Activated CD8-positive, alpha-beta memory T cell treated with anti-CD3 and anti-CD28 coated beads, Interleukin-2, amount 50 U/mL, for 48 hours (primary cell): ENCODE measurements around the gene RNF213.
"Not testable (repeated sequence)": the region's sequence is repeated elsewhere in the genome, so short reads cannot be mapped to it uniquely, and the experiment has no call there.

Experiments
- DNase-seq: peaks from one replicate; pipeline ENCODE4 v3.0.0-alpha.2; 2020

Gene RNF213

GRCh38 chr17:80225230-80225629 is 35.4 kb upstream of the RNF213 start:
- no peak for DNase-seq

GRCh38 chr17:80227156-80227555 is 33.5 kb upstream of the RNF213 start:
- DNase-seq, result no peak

- no peak for DNase-seq
Measured at GRCh38 chr17:80227666-80228065, 33.0 kb upstream of the RNF213 start.

- DNase-seq, result no peak
Measured at GRCh38 chr17:80228477-80228876, 32.2 kb upstream of the RNF213 start.

- DNase-seq, result no peak
Measured at GRCh38 chr17:80229011-80229410, 31.6 kb upstream of the RNF213 start.

GRCh38 chr17:80232438-80232837 is 28.2 kb upstream of the RNF213 start:
- DNase-seq, result no peak

- no peak for DNase-seq
Measured at GRCh38 chr17:80233202-80233601, 27.4 kb upstream of the RNF213 start.

- no peak for DNase-seq
Measured at GRCh38 chr17:80236911-80237310, 23.7 kb upstream of the RNF213 start.

GRCh38 chr17:80237386-80237785 is 23.3 kb upstream of the RNF213 start:
- DNase-seq, result no peak

GRCh38 chr17:80242505-80242904 is 18.1 kb upstream of the RNF213 start:
- DNase-seq, result no peak

GRCh38 chr17:80243526-80244433 is 16.9 kb upstream of the RNF213 start:
- no peak for DNase-seq

- DNase-seq, result not testable (repeated sequence)
Measured at GRCh38 chr17:80244448-80244847, 16.2 kb upstream of the RNF213 start.

- no peak for DNase-seq
Measured at GRCh38 chr17:80244871-80245509, 15.7 kb upstream of the RNF213 start.

GRCh38 chr17:80245566-80246265 is 14.9 kb upstream of the RNF213 start:
- DNase-seq, result no peak

- DNase-seq, result no peak
Measured at GRCh38 chr17:80246266-80246681, 14.4 kb upstream of the RNF213 start.

GRCh38 chr17:80246726-80247125 is 13.9 kb upstream of the RNF213 start:
- DNase-seq, result no peak

GRCh38 chr17:80247561-80247960 is 13.1 kb upstream of the RNF213 start:
- DNase-seq, result no peak

GRCh38 chr17:80248001-80248893 is 12.4 kb upstream of the RNF213 start:
- DNase-seq, result no peak

GRCh38 chr17:80248894-80249710 is 11.6 kb upstream of the RNF213 start:
- DNase-seq, result no peak

GRCh38 chr17:80251966-80252365 is 8.7 kb upstream of the RNF213 start:
- DNase-seq, result no peak

GRCh38 chr17:80252871-80253270 is 7.8 kb upstream of the RNF213 start:
- DNase-seq, result peak; percentile 89
